Body of pancreas (tissue), 4 donors: ENCODE data around the gene TEX50.

Experiments
- CTCF ChIP-seq, 7 experiments: fragments of 450-650 bp in 4 of 7; fragments of 200-600 bp in 3 of 7; sonication (generic) in 3 of 7; IDR thresholded peaks; one replicate each; pipeline ENCODE4 v1.5.1; 2016 to 2019; ENCODE audit warnings: antibody characterized with exemption in 7 of 7
- POLR2A ChIP-seq, 3 donors: fragments of 450-650 bp; IDR thresholded peaks; one replicate each; pipeline ENCODE4 v1.6.1; 2016; ENCODE audit warnings: antibody characterized with exemption in 3 of 3, mild to moderate bottlenecking in 2 of 3

GRCh38 chr1:173601588-173601987 is 33.5 kb upstream of the TEX50 start:
- no peak for TF ChIP-seq CTCF (IDR thresholded peaks at IDR 0.05)
- TF ChIP-seq POLR2A (IDR thresholded peaks at IDR 0.05) = no peak
